Fibroblast of lung (primary cell): ENCODE data around the gene P2RY11. TPM values are rescaled to one million over a fixed set of nuclear protein-coding genes. Genes with fewer than 3 reads are reported as not detected.

Experiments
- DNase-seq, 2 donors: peaks; one replicate each; pipeline versions ENCODE4 v3.0.0 to v3.0.0-alpha.2; 2010; ENCODE audit warnings: low read depth in 2 of 2
- H2AFZ ChIP-seq: 2 replicates; pipeline ENCODE4 v1.5.1; 2012; ENCODE audit warnings: low read length, control low read depth, inconsistent platforms
- H3K27ac ChIP-seq: 2 replicates; pipeline ENCODE4 v1.5.1; 2011; ENCODE audit warnings: low read length, control low read depth; ENCODE audit not compliant: insufficient read depth
- H3K27me3 ChIP-seq: 2 replicates; pipeline ENCODE4 v1.5.1; 2011; ENCODE audit warnings: mild to moderate bottlenecking, low read length; ENCODE audit not compliant: control insufficient read depth, insufficient read depth
- H3K36me3 ChIP-seq: 2 replicates; pipeline ENCODE4 v1.5.1; 2011; ENCODE audit warnings: low read length; ENCODE audit not compliant: control insufficient read depth, insufficient read depth
- H3K4me1 ChIP-seq: 2 replicates; pipeline ENCODE4 v1.5.1; 2011; ENCODE audit warnings: low read length; ENCODE audit not compliant: control insufficient read depth, insufficient read depth; ENCODE audit errors: extremely low read depth
- H3K4me2 ChIP-seq: 2 replicates; pipeline ENCODE4 v1.5.1; 2011; ENCODE audit warnings: low read length, control low read depth; ENCODE audit not compliant: insufficient read depth; ENCODE audit errors: extremely low read depth
- H3K4me3 ChIP-seq, 4 experiments: fragments of 200-600 bp in 1 of 4; sonication (generic) in 1 of 4; replicated peaks in 1 of 4; 2 replicates each; pipeline ENCODE4 v1.5.1; 2011 to 2016; ENCODE audit warnings: low read length in 4 of 4, low read depth in 3 of 4, mild to moderate bottlenecking in 3 of 4, control low read depth in 2 of 4, inconsistent platforms in 1 of 4, mixed read lengths in 1 of 4; ENCODE audit not compliant: insufficient read depth in 1 of 4; ENCODE audit errors: control extremely low read depth in 1 of 4
- H3K79me2 ChIP-seq: 2 replicates; pipeline ENCODE4 v1.5.1; 2012; ENCODE audit warnings: mild to moderate bottlenecking, low read length, inconsistent platforms; ENCODE audit not compliant: control insufficient read depth, insufficient read depth
- H3K9ac ChIP-seq: 2 replicates; pipeline ENCODE4 v1.5.1; 2011; ENCODE audit warnings: mild to moderate bottlenecking, low read length, control low read depth; ENCODE audit not compliant: insufficient read depth
- H3K9me3 ChIP-seq: 2 replicates; pipeline ENCODE4 v1.5.1; 2012; ENCODE audit warnings: low read depth, low read length; ENCODE audit not compliant: control insufficient read depth, insufficient read depth
- H4K20me1 ChIP-seq: 2 replicates; pipeline ENCODE4 v1.5.1; 2011; ENCODE audit warnings: low read length; ENCODE audit not compliant: control insufficient read depth, insufficient read depth; ENCODE audit errors: extremely low read depth
- CTCF ChIP-seq, 2 donors: IDR thresholded peaks in 1 of 2; conservative IDR thresholded peaks in 1 of 2; 1 replicate in 1 of 2; 2 replicates in 1 of 2; pipeline ENCODE4 v1.5.1; 2011 to 2012; ENCODE audit warnings: low read length in 2 of 2, control low read depth in 1 of 2, inconsistent platforms in 1 of 2, low read depth in 1 of 2, mild to moderate bottlenecking in 1 of 2
- EZH2 ChIP-seq: IDR thresholded peaks from 2 replicates; pipeline ENCODE4 v1.5.1; 2012; ENCODE audit warnings: low read length, control low read depth, mild to moderate bottlenecking; ENCODE audit errors: missing control alignments
- polyA plus RNA-seq, 2 donors: library from polyadenylated mRNA; depleted of rRNA in 1 of 2; stranded (reverse) in 1 of 2; unstranded in 1 of 2; fragments of >200 nt; gene quantifications; 2 replicates each; pipeline ENCODE4 v1.2.1, GENCODE V29; 2011 to 2012; ENCODE audit warnings: missing spikeins in 1 of 2
- total RNA-seq: library from RNA; depleted of rRNA; stranded (reverse); fragments of >200 nt; gene quantifications from 2 replicates; pipeline ENCODE4 v1.2.1, GENCODE V29; 2014

P2RY11 gene
- total and polyA plus RNA-seq, 2 donors (not counting 1 experiment from before 2014, with no cell fraction given): 0.68 to 3.3 TPM

- no peak overlapping the region for H2AFZ ChIP-seq
- H3K4me2 ChIP-seq: no peak overlapping the region
- no peak for DNase-seq
- H3K27me3 ChIP-seq: no peaks in the 10 kb centered on the region
- TF ChIP-seq EZH2: no peak
- TF ChIP-seq CTCF (conservative IDR thresholded peaks at IDR 0.05 in 1 of 2, IDR thresholded peaks at IDR 0.05 in 1 of 2; ENCODE audit: low read depth in 1 of 2, low read length in 2 of 2): no peak
- H3K36me3 ChIP-seq: peaks cover 44% of the 10 kb centered on the region
- peaks cover 8% of the 10 kb centered on the region for H3K4me1 ChIP-seq
- H3K4me3 ChIP-seq: no peak overlapping the region
- H3K9me3 ChIP-seq: no peaks in the 10 kb centered on the region
- peaks cover 22% of the 10 kb centered on the region for H3K79me2 ChIP-seq
- H3K9ac ChIP-seq: no peak overlapping the region
- no peaks in the 10 kb centered on the region for H4K20me1 ChIP-seq
- H3K27ac ChIP-seq: no peak overlapping the region
Measured at GRCh38 chr19:10110972-10111317, 548 bp upstream of the P2RY11 start.

- Histone ChIP-seq H3K79me2 (peaks cover 12% of the 10 kb centered on the region), H3K4me2 (no peak overlapping the region), H3K36me3 (peaks cover 52% of the 10 kb centered on the region), H2AFZ (no peak overlapping the region), H4K20me1 (no peaks in the 10 kb centered on the region), H3K27ac (no peak overlapping the region), H3K9me3 (no peaks in the 10 kb centered on the region), H3K4me3 (no peak overlapping the region), H3K27me3 (no peaks in the 10 kb centered on the region), H3K4me1 (peaks cover 6% of the 10 kb centered on the region), H3K9ac (no peak overlapping the region)
- no peak for TF ChIP-seq CTCF (conservative IDR thresholded peaks at IDR 0.05 in 1 of 2, IDR thresholded peaks at IDR 0.05 in 1 of 2; ENCODE audit: low read depth in 1 of 2, low read length in 2 of 2)
- no peak for TF ChIP-seq EZH2
- no peak for DNase-seq
Measured at GRCh38 chr19:10112037-10112761, 706 bp downstream of the P2RY11 start.

- Histone ChIP-seq H3K36me3 (peaks cover 45% of the 10 kb centered on the region), H3K4me2 (no peak overlapping the region), H3K9me3 (no peaks in the 10 kb centered on the region), H3K79me2 (peaks cover 3% of the 10 kb centered on the region), H3K4me3 (no peak overlapping the region), H3K27ac (no peak overlapping the region), H3K4me1 (peaks cover 2% of the 10 kb centered on the region), H3K27me3 (no peaks in the 10 kb centered on the region), H4K20me1 (no peaks in the 10 kb centered on the region), H3K9ac (no peak overlapping the region), H2AFZ (no peak overlapping the region)
- TF ChIP-seq EZH2 (no peak), CTCF (conservative IDR thresholded peaks at IDR 0.05 in 1 of 2, IDR thresholded peaks at IDR 0.05 in 1 of 2; ENCODE audit: low read depth in 1 of 2, low read length in 2 of 2) (peak; percentile 61 to 64)
- DNase-seq: peak in 1 of 2 donors; percentile 23
Measured at GRCh38 chr19:10112895-10113591, 1.6 kb downstream of the P2RY11 start.
